ENCODE measurements around the gene DUSP19.

Gene DUSP19

GRCh38 chr2:183124222-183124956 is 45.8 kb downstream of the DUSP19 start, which contains the start of gene NUP35:
Gene NUP35, plus strand, starts transcription at chr2:183124443. Its CDS starts 15 bp downstream, at chr2:183124458.
- in situ Hi-C loops (cut with HindIII; ENCODE audit: low sequenced_read_pairs), result no loop called here

- in situ Hi-C loops (cut with HindIII; ENCODE audit: low sequenced_read_pairs), result no loop called here
Measured at GRCh38 chr2:183124957-183125255, 46.4 kb downstream of the DUSP19 start.

- in situ Hi-C loops (cut with HindIII; ENCODE audit: low sequenced_read_pairs), result no loop called here
Measured at GRCh38 chr2:183125659-183126341, 47.3 kb downstream of the DUSP19 start.

GRCh38 chr2:183126635-183127034 is 48.1 kb downstream of the DUSP19 start:
- in situ Hi-C loops (cut with HindIII; ENCODE audit: low sequenced_read_pairs), result no loop called here

GRCh38 chr2:183134016-183134415 is 55.5 kb downstream of the DUSP19 start:
- in situ Hi-C loops (cut with HindIII; ENCODE audit: low sequenced_read_pairs), result no loop called here

- in situ Hi-C loops (cut with HindIII; ENCODE audit: low sequenced_read_pairs), result no loop called here
Measured at GRCh38 chr2:183148955-183149354, 70.4 kb downstream of the DUSP19 start.

- in situ Hi-C loops (cut with HindIII; ENCODE audit: low sequenced_read_pairs), result no loop called here
Measured at GRCh38 chr2:183149489-183149888, 70.9 kb downstream of the DUSP19 start.
